ENCODE measurements around the gene EVL. TPM values are rescaled to one million over a fixed set of nuclear protein-coding genes. Genes with fewer than 3 reads are reported as not detected.
A peak's percentile ranks its signal among the peaks of the same experiment; 100 is the strongest.

EVL gene
- total RNA-seq, 1 donor from 2014 or later = 290 TPM

DNA sequence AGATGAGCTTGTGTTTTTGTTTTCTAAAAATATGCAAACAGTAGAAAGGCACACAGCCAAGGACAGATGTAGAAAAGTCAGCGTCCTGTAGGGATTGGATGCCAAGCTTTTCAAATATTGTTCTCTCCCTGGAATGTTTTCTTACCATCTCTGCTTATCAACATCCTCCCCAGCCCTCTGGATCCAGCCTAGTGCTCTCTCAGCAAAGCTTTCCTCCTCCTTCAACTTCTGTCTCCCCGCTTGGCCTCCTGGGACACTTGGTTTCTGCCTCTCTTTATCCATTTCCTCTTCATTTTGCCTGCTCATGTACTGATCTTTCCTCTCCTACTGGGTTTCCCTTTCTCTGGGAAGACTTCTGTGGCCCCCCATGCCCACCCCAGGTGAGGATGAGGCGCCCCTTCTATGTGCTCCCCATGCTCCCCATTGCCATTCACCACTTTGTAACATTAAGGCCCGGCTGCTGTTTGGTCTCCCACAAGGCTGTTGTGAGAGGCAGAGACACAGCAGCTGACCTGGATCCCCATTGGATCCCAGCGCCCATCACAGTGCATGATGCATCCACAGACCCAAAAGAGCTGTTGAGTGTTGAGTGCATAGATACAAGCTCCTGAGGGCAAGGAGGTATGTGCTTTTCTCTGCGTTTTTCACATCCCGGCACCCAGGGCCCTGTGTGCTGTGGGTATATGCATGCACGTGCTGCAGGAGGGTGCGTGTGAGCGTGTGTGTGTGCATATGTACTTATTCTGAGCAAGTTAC is 38.2 kb downstream of the EVL start:
- H3K4me3 Mint-ChIP-seq = peak overlapping the region; percentile 78

DNA sequence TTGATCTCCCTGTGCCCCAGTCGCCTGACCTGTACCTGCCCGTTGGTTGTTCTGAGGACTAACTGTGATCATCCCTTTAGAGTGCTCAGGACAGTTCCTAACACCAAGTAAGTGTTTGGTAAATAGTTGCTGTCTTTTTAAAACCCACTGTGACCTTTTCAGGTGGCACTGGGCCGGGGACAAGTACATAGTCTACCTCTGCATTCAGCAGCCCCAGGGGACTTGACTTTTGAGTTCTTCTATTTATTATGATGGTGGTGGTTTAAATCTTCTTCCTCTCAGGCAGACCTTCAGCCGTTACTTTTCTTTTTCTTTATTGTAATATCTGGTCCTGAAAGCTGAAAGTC is 38.8 kb downstream of the EVL start:
- DNase-seq (ENCODE audit: low spot score) = no peak
- Mint-ChIP-seq H3K36me3 (ENCODE audit: low read depth) (peaks cover 62% of the 10 kb centered on the region), H3K27ac (peak overlapping the region; percentile 96), H3K4me1 (ENCODE audit: low read depth) (peaks cover 92% of the 10 kb centered on the region), H3K27me3 (ENCODE audit: insufficient read depth) (no peaks in the 10 kb centered on the region), H3K9me3 (no peaks in the 10 kb centered on the region), H3K4me3 (peak overlapping the region; percentile 78)
- intact Hi-C loops (cut with micrococcal nuclease) = no loop called here

More for the DNA sequence above, 38.2 kb downstream of the EVL start:
- Mint-ChIP-seq H3K9me3 (no peaks in the 10 kb centered on the region), H3K36me3 (ENCODE audit: low read depth) (peaks cover 62% of the 10 kb centered on the region), H3K27me3 (ENCODE audit: insufficient read depth) (no peaks in the 10 kb centered on the region), H3K27ac (peak overlapping the region; percentile 96), H3K4me1 (ENCODE audit: low read depth) (peaks cover 92% of the 10 kb centered on the region)
- no peak for DNase-seq (ENCODE audit: low spot score)
- intact Hi-C loops (cut with micrococcal nuclease) = loop anchor here (1.0 kb wide), 1 partner anchor 12 kb away; no protein-coding TSS in a partner anchor

DNA sequence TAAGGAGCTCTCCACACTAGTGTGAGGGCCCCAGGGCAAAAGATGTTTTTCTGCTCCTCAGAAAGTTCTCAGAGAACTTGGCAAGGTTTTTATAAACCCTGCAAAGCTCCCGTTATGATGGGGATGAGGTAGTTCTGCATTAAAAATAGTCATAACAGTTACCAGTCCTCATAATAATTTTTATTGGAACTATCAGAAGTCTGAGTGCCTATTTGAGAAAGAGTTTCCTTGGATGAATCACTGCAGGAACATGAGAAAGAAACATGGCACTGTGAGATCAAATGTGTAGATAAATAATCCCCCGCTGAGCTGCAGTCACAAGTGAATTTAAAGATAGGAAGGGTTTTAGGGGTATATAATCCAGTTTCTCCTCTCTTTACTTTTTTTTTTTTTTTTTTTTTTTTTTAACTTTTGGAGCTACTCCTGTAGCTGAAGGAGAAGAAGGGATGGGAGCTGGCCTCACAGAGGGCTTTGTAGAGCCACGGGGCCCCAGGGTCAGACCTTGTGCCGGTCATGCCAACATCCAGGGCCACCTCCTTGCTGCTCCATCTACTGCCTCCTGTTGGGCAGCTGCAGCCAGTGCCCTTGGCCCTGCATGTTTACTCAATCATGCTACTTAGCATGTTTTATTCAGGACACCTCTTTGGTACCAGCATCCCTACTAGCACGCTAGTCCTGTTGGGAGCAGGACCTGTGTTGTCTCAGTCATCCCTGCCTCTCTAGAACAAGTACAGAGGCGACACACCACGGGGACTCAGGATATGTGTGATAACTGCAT is 39.5 kb downstream of the EVL start:
- peaks cover 65% of the 10 kb centered on the region for H3K36me3 Mint-ChIP-seq (ENCODE audit: low read depth)
- H3K27ac Mint-ChIP-seq = peak overlapping the region; percentile 96
- no peaks in the 10 kb centered on the region for H3K27me3 Mint-ChIP-seq (ENCODE audit: insufficient read depth)
- H3K4me3 Mint-ChIP-seq = peak overlapping the region; percentile 78
- intact Hi-C loops (cut with micrococcal nuclease) = loop anchor here (1.0 kb wide), 1 partner anchor 9 kb away; no protein-coding TSS in a partner anchor
- DNase-seq (ENCODE audit: low spot score) = no peak
- H3K9me3 Mint-ChIP-seq = no peaks in the 10 kb centered on the region
- peaks cover 93% of the 10 kb centered on the region for H3K4me1 Mint-ChIP-seq (ENCODE audit: low read depth)

DNA sequence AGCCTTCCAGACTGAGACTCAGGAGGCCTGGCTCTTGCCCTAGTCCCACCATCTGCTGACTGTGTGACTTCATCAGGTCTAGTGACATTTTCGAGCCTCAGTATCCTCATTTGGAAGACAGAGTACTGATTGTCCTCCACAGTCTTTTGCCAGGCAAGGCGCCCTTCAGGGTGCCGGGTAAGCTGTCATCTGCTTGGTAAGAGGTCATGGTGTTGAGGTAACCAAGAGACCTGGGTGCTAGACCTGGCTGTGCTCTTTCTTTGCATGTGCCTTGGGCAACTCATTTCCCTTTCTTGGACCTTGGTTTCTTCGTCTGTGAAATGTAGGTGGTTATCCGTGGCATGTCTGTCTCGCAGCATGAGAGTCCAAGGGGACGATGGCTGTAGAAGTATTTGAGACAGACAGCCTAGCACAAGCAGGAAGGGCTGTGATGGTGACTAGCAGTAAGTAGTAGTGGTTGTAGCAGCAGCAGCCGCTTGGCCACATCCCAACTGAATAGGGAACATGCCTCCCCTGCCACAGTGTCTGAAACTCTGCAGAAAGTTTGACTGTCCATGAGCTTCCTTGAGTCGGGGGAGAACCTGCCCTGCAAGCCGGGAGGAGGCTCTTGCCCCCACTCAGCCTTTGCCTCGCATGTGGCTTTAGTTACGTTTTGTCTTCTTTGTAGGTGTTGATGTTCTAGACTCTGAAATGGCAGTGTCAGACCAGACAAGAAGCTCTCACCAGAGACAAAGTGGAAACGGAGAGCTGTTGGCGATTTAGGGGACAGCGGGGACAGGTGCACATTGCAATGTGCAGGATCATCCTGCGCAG is 40.3 kb downstream of the EVL start:
- Mint-ChIP-seq H3K4me1 (ENCODE audit: low read depth) (peaks cover 85% of the 10 kb centered on the region), H3K36me3 (ENCODE audit: low read depth) (peaks cover 61% of the 10 kb centered on the region), H3K27me3 (ENCODE audit: insufficient read depth) (no peaks in the 10 kb centered on the region), H3K9me3 (no peaks in the 10 kb centered on the region), H3K27ac (peak overlapping the region; percentile 93), H3K4me3 (peak overlapping the region; percentile 34)
- intact Hi-C loops (cut with micrococcal nuclease) = loop anchor here (1.0 to 2.0 kb wide), 3 partner anchors 10 to 133 kb away; partner anchors contain the start of gene YY1
- no peak for DNase-seq (ENCODE audit: low spot score)

DNA sequence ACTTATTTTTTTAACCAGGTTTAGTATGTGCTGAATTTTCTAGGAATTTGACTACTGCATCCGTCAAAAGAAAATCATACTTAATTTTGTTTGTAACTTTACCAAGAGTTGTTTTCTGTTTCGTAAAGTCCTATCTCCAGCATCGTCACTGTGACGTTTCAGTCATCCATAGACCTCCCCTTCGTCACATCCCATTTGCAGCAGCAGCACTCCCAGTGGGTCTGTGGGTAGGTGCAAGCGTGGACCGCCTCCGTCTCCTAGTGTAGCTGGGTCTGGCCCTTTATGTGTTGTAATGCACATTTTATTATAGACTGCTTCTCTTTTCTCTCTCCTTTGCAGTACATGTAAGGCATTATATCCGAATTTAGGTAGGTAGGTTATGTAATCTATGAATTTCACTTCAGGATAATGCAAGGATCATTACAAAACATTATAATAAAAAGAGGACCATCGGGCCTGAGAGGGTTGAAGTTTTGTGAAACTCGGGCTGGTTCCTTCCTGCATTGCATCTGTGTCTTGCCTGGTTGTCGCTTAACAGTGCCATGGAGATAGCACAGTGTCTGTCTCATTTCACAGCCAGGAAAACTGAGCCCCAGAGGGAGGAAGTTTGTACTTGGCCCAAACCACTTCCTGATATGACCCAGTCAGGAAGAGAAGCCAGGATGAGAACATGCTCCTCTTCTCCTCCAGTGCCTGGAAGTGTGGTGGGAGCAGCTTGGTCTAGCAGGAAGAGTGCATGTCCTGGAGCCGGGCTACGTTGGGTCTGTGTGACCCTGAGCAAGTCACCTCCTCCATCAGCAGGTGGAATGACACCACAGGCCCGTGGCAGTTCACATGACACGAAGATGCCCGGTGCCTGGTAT is 41.3 kb downstream of the EVL start:
- Mint-ChIP-seq H3K4me3 (peak overlapping the region; percentile 34), H3K27me3 (ENCODE audit: insufficient read depth) (no peaks in the 10 kb centered on the region), H3K9me3 (no peaks in the 10 kb centered on the region), H3K36me3 (ENCODE audit: low read depth) (peaks cover 59% of the 10 kb centered on the region), H3K27ac (peak overlapping the region; percentile 93), H3K4me1 (ENCODE audit: low read depth) (peaks cover 80% of the 10 kb centered on the region)
- intact Hi-C loops (cut with micrococcal nuclease) = loop anchor here (2.0 kb wide), 2 partner anchors 132 to 134 kb away; partner anchors contain the start of gene YY1
- DNase-seq (ENCODE audit: low spot score) = peak; percentile 31

DNA sequence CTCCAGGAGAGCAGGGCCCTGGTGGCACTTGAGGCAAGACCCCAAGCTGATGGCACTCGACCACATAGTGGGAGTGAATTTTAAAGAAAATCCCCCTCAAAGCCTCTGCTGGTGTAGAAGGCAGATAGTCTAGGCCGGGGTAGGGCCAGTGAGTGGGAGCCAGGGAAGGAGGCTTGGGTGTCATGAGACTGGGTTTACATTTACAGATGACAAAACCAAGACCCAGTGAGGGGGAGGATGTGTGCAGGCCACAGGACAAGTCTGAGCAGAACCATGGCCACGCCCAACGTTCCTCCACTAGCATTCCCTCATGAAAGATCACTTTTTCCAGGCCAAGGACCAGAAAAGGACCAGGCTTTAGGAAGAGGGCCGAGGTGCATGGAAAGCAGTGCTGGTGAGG is 42.0 kb downstream of the EVL start:
- Mint-ChIP-seq H3K27ac (peak overlapping the region; percentile 93), H3K4me3 (peak overlapping the region; percentile 34), H3K27me3 (ENCODE audit: insufficient read depth) (no peaks in the 10 kb centered on the region), H3K9me3 (no peaks in the 10 kb centered on the region), H3K36me3 (ENCODE audit: low read depth) (peaks cover 58% of the 10 kb centered on the region), H3K4me1 (ENCODE audit: low read depth) (peaks cover 75% of the 10 kb centered on the region)
- intact Hi-C loops (cut with micrococcal nuclease) = loop anchor here (2.0 kb wide), 2 partner anchors 132 to 134 kb away; partner anchors contain the start of gene YY1
- DNase-seq (ENCODE audit: low spot score) = no peak

DNA sequence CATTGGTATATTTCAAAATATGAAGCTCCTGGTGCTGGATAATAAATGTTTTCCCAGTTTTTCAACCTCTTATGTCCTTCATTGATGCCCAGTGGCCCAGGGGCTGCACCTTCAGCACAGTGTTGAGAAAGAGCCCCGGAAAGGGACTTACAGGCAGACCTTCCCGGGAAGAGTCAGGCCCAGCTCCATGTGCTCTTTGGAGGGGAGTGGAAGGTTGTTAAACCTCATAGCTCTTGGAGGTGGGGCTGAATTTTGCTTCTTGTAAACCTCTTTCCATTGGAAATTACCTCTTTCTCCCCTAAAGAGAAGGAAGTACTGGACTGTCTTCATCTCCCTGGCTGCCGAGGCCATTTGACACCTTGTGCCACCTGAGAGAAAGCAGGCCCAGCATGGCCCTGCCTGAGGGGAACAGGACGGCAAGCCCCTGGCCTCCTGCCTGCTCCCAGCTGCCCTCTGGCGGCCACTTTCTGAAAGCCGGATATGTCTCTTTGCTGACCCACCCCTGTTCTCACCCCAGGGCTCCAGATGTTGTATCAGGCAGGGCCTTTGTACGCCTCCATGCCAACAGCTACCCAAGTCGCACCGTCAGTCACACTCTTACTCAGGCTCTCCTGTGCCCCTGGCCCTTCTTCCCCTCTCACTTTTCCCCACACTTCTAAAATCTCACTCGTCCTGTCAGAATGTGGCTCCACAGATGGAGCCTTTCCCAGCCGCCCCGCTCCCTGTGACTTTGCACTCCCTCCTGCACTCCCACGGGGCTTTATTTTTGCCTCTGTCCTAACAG is 43.0 kb downstream of the EVL start:
- peaks cover 60% of the 10 kb centered on the region for H3K36me3 Mint-ChIP-seq (ENCODE audit: low read depth)
- peak overlapping the region; percentile 47 for H3K4me3 Mint-ChIP-seq
- H3K27me3 Mint-ChIP-seq (ENCODE audit: insufficient read depth) = no peaks in the 10 kb centered on the region
- intact Hi-C loops (cut with micrococcal nuclease) = loop anchor here (1.0 kb wide), 4 partner anchors 36 to 126 kb away; no protein-coding TSS in a partner anchor
- peak overlapping the region; percentile 93 for H3K27ac Mint-ChIP-seq
- DNase-seq (ENCODE audit: low spot score) = peak; percentile 74
- H3K9me3 Mint-ChIP-seq = no peaks in the 10 kb centered on the region
- peaks cover 76% of the 10 kb centered on the region for H3K4me1 Mint-ChIP-seq (ENCODE audit: low read depth)

DNA sequence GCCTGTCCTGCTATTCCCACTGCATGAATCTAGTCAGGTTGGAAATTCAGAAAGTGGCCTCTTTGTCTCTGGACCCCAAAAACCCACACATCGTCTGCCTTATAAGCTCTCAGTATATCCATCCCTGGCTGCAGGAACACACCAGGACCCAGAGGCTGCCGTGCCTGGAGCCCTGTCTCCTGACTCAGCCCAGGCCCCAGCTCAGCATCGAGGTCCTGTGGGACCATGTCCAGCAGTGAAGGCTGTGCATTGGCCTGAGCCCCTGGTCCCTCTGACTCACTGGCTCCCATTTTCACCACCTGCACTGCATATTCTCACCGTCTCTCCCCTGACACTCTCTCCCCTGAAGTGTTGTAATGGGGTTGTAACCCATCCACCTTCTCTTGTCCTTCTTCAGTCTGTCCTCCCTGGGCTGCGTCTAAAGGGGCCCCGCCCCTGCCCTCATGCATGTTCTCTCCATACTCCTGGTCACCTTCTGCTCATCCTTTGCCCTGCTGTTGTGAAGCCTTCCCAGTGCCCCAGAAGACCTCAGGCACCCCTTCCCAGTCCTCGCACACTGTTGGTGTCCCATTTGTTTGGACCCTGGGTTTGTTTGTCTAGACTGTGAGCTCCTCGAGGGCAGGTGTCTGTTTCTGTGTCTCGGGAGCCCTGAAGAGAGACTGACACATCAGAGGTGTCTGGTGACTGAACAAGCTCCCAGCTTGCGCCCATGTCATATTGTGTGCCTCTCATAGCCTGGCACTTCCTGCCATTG is 43.8 kb downstream of the EVL start:
- Mint-ChIP-seq H3K27me3 (ENCODE audit: insufficient read depth) (no peaks in the 10 kb centered on the region), H3K27ac (peak overlapping the region; percentile 93), H3K9me3 (no peaks in the 10 kb centered on the region), H3K4me1 (ENCODE audit: low read depth) (peaks cover 75% of the 10 kb centered on the region), H3K4me3 (no peak overlapping the region), H3K36me3 (ENCODE audit: low read depth) (peaks cover 53% of the 10 kb centered on the region)
- DNase-seq (ENCODE audit: low spot score) = no peak
- intact Hi-C loops (cut with micrococcal nuclease) = loop anchor here (1.0 kb wide), 4 partner anchors 37 to 127 kb away; no protein-coding TSS in a partner anchor

DNA sequence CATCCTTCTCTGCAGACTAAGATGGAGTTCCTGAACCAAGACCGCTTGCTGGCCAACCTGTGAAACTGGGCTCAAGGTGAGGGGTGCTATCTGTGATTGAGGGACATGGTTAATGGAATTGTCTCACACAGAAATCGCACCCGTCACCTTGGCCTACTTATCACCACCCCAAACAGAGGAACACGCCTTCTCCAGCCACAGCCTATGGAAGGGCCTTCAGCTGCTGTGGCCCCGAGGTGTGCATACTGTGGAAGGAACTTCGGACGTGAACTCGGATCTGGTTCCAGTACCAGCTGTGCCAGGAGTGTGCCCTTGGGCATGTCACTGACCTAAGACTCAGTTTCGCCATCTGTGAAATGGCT is 44.4 kb downstream of the EVL start:
- H3K36me3 Mint-ChIP-seq (ENCODE audit: low read depth) = peaks cover 47% of the 10 kb centered on the region
- no peak overlapping the region for H3K4me3 Mint-ChIP-seq
- H3K27me3 Mint-ChIP-seq (ENCODE audit: insufficient read depth) = no peaks in the 10 kb centered on the region
- peak overlapping the region; percentile 93 for H3K27ac Mint-ChIP-seq
- intact Hi-C loops (cut with micrococcal nuclease) = no loop called here
- DNase-seq (ENCODE audit: low spot score) = no peak
- peaks cover 69% of the 10 kb centered on the region for H3K4me1 Mint-ChIP-seq (ENCODE audit: low read depth)
- no peaks in the 10 kb centered on the region for H3K9me3 Mint-ChIP-seq

DNA sequence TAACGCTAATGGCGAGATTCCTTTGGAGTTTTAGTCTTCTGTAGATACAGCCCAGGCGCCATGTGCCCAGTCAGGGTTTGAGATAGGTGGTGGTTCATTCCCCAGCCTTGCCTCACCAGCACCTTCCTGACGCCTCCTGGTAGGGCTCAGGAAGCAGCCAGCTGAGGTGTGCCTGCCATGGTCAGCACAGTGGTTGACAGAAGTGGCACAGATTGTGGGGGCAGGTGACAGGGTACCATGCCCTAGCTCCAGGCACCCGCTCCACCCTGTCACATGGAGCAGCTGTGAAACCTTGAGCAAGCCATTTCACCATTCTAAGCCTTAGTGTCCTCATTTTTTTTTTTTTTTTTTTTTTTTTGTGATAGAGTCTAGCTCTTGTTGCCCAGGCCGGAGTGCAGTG is 45.6 kb downstream of the EVL start:
- peaks cover 49% of the 10 kb centered on the region for H3K36me3 Mint-ChIP-seq (ENCODE audit: low read depth)
- H3K27me3 Mint-ChIP-seq (ENCODE audit: insufficient read depth) = no peaks in the 10 kb centered on the region
- H3K9me3 Mint-ChIP-seq = no peaks in the 10 kb centered on the region
- H3K4me3 Mint-ChIP-seq = no peak overlapping the region
- H3K4me1 Mint-ChIP-seq (ENCODE audit: low read depth) = peaks cover 57% of the 10 kb centered on the region
- H3K27ac Mint-ChIP-seq = no peak overlapping the region
- intact Hi-C loops (cut with micrococcal nuclease) = no loop called here
- no peak for DNase-seq (ENCODE audit: low spot score)

Measured in activated T-helper 1 cell treated with anti-CD3 and anti-CD28 coated beads, Interleukin-12 subunit alpha, Interleukin-12 subunit beta, Interleukin-2, Interleukin-4 antibody, amounts not matched to agents 30 ng/mL and 10 ng/mL and 1 ng/mL, durations not matched to agents 14 hours and 24 hours and 36 hours (primary cell).